ENCODE results near the gene AFMID.
"Not testable (repeated sequence)": the region's sequence is repeated elsewhere in the genome, so short reads cannot be mapped to it uniquely, and the experiment has no call there.

The AFMID gene

GRCh38 chr17:78154903-78155811, 32.0 kb upstream of the AFMID start:
- FAIRE-seq: no peak

- no peak for FAIRE-seq
These were observed 27.5 kb upstream of the AFMID start for GRCh38 chr17:78159575-78160158.

DNA sequence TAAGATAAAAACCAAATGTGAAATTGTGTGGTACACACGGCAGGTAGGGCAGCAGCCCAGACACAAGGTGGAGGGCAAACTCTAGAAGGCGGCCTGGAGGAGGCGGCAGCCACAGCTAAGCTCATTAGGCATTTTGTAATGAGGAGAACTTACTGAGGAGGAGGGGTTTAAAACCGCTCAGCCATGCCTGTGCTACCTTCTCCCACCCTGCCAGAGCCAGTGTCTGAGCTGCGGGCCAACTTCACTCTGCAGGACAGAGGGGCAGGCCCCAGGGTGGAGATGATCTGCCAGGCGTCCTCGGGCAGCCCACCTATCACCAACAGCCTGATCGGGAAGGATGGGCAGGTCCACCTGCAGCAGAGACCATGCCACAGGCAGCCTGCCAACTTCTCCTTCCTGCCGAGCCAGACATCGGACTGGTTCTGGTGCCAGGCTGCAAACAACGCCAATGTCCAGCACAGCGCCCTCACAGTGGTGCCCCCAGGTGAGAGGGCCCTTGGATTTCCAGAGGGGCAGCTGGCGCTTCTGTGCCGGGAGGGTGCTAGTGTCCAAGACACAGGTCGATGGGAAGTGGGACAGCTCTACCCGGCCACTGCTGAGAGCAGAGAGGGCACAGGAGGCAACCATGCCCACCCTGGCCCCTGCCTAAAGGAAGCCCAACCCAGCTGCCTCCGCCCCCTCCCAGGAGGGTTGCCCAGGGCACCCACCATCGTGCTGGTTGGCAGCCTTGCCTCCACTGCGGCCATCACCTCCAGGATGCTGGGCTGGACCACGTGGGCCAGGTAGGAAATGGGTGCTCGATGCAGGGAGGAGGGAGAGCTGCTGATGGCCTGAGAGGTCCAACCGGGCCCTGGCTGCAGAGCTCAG, 23.0 kb upstream of the AFMID start:
- no peak for FAIRE-seq

DNA sequence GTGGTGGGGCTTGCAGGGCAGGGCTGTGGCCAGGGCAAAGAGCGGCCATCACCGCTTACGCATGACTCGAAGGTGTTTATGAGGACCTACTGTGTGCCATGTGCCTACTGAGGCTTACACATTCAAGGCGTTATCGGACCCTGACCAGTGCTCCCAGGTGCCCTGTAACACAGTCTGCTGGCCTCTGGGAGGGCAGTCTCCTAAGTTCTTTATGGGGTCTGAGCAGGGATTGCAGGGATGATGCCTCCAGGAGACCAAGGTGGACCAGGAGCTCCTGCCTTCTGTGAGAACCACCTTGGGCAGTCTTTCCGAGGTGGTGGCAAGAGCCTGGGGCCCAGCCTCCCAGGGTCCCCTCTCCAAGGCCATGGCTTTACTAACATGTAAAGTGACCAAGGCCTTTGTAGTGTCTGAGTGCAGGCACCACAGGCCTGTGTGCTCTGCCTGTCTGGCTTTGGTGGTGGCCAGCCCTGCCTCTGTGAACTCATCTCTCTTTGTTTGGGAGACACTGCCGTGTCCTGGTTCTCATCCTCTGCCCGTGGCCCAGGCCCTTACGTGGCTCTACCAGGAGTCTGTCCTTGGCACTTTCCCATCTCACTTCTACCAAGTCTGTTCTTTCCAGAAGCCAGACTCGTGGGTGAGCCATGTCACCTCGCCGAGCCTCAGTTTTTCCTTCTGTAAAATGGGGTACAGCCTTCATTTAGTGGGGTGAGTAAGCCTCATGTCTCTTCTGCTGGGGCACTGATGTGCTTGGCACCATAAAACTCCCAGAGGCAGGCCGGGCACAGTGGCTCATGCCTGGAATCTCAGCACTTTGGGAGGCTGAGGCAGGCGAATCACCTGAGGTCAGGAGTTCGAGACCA, 22.2 kb upstream of the AFMID start:
- FAIRE-seq: no peak

DNA sequence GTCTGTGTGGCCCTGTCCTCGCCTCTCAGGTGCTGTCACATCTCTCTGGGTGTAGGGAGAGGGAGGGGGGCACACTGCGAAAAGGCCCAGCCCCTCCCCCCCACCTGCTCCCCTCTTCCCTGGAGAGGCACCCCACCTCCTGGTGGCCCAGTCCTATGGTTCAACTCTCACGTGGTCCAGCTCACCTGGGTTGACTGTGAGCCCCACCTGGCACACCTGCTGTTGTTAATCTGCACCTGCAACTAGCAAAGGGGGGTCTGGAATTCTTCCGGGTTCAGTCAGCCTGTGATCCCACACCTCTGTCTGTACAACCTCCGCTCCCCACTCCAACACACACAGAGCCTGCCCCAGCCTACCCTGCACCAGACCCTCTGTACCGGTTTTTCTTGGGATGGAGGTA, 20.7 kb upstream of the AFMID start:
- no peak for FAIRE-seq

DNA sequence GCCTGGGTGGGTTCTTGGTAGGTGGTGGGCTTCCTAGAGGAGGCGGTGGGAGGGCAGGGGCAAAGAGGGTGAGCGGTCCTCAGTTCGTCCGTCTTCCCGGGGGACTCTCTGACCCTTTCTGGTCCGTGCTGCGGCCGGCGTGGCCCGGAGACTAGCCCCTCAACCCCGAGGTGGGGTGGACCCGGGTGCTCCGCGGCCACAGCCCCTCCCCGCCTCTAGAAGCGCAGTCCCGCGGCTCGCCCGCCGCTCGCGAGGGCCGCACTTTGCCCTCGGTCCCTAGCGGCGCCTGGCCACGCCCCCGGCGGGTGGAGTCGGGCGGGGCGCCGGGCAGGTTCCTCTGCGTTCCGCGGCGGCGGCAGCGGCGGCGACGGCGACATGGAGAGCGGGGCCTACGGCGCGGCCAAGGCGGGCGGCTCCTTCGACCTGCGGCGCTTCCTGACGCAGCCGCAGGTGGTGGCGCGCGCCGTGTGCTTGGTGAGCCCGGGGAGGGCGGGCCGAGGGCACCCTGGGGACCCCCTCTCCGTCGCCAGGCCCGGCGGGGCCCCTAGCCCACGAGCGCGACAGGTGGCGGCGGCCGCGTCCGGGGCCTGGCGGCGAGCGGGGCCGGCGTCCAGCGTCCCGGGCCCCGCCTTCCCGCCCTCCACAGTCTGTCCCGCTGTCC, 18.8 kb upstream of the AFMID start, which contains the start of gene SYNGR2:
Gene SYNGR2 (plus strand): TSS at position 340 of the 661 bp plus-strand sequence. CDS start 36 bp downstream, at position 376.
- no peak for FAIRE-seq

DNA sequence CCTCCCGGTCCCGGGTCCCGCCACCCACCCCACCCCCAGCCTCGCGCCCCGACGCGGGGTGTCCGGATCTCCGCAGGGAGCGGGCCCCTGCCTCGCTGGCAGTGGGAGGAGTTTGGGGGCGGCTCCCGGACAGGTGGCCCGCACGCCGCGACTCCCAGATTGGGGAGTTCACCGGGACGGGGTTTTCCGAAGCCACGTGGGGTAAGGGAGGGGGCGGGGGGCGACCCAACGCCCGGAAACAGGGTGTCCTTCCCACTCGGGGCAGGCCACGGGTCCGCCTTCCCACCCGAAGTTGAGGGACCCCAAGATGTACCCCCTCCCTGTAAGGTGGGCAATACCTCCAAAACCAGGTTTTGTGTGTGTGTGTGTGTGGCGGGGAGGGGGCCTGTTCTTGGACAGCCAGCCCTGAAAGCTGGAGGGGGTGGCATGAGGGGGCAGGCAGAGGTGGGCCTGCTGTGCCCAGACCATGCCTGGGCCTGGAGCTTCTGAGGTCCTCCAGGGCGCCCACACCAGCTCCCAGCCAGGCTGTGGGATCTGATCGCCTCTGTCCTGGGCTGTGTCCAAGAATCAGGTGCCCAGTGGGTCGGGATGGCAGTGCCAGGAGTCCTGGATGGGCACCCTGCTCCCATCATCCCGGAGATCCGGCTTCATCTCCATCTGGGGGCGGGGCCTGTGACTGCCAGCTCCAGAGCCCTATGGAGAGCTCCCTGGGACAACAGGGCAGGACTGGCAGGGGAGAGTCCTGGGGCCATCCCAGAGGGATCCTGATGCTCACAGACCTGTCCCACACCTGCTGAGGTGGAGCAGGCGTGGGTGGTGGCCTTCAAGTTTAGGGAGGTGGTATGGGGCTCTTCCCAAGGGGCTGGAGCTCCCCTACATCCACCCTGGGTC, 18.0 kb upstream of the AFMID start:
- no peak for FAIRE-seq

DNA sequence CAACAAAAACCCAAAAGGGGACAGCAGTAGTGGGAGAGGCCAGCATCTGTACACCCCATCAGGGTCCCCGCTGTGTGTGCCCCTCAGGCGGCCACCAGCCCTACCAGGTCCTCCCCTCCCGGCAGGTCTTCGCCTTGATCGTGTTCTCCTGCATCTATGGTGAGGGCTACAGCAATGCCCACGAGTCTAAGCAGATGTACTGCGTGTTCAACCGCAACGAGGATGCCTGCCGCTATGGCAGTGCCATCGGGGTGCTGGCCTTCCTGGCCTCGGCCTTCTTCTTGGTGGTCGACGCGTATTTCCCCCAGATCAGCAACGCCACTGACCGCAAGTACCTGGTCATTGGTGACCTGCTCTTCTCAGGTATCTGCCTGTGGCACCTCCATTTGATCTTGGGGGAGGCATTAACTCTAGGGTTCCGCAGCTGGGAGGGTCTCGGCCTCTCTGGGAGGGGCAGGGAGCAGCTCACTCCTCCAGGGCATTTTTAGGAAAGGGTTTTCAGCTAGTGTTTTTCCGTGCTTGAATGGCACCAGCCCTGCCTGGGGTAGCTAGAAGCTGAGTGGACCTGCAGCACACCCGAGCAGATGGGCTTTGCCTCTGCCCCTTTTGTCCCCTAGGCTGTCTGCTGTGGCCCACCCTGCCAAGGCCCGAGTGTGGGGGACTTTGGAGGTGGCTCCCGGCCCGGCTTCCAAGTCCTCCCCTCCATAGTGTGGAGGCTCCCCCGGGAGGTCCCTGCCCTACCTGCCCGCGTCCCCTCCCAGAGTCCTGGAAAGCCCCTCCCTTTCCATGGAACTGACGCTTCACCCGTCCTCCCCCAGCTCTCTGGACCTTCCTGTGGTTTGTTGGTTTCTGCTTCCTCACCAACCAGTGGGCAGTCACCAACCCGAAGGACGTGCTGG, 16.2 kb upstream of the AFMID start:
- no peak for FAIRE-seq

DNA sequence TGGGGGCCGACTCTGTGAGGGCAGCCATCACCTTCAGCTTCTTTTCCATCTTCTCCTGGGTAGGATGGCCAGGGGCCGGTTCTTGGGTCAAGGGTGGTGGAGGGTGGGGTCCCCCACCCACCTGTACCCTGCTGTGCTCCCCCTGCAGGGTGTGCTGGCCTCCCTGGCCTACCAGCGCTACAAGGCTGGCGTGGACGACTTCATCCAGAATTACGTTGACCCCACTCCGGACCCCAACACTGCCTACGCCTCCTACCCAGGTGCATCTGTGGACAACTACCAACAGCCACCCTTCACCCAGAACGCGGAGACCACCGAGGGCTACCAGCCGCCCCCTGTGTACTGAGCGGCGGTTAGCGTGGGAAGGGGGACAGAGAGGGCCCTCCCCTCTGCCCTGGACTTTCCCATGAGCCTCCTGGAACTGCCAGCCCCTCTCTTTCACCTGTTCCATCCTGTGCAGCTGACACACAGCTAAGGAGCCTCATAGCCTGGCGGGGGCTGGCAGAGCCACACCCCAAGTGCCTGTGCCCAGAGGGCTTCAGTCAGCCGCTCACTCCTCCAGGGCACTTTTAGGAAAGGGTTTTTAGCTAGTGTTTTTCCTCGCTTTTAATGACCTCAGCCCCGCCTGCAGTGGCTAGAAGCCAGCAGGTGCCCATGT, 15.4 kb upstream of the AFMID start:
- not testable (repeated sequence) for FAIRE-seq

- no peak for FAIRE-seq
These were observed 14.7 kb upstream of the AFMID start for GRCh38 chr17:78172249-78173051.

DNA sequence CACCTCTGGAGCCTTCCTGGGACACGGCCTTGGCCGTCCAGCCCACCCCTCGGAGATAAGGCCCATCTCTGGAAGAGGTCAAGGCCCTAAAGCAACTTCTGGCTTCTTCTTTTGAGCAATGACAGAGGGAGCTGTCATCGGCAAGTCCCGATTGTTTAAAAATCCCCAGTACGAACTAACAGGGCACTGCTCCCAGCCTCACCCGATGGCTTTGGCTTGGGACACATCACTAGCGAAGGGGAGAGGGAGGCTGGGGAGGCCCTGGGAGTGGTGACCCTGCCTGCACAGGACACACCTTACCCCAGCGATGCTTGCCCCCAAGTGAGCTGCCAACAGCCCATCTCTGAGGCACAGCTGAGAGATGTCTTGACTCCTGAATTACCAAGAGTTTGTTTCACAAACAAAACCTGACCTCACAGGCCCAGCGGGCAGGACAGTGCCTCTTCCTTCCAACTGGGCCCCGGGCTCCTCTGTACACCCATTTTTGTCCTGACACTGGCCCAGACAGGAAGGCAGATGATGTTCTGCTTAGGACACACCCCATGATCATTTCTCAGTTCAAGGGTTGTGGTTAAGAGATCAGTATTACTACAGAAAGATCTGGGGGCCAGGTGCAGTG, 14.0 kb upstream of the AFMID start:
- no peak for FAIRE-seq

- no peak for FAIRE-seq
These were observed 12.8 kb upstream of the AFMID start for GRCh38 chr17:78174346-78174869.

GRCh38 chr17:78174870-78175642, 12.1 kb upstream of the AFMID start:
- no peak for FAIRE-seq

- FAIRE-seq: no peak
These were observed 11.6 kb upstream of the AFMID start for GRCh38 chr17:78175643-78175981.

DNA sequence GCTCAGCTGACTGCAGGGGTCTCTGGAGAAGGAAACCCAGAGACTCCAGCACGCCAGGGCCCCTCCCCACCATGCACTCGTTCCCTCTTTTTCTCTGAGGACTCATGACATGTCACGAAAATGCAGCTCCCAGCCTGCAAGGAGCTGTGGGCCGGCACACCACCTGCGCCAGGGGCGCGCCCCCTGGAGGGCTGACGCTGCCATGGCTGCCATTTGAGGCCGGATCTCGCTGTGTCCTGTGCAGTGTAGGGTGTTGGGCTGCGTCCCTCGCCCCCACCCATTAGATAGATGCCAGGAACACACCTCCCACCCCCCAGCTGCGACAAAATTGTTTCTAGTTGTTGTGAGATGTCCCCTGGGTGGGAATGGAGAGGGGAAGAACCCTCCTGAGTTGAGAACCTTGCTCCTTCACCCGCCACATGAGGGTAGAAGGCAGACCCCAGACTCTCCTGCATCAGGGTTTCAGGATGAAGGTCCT, 10.6 kb upstream of the AFMID start:
- no peak for FAIRE-seq

- no peak for FAIRE-seq
These were observed 7.8 kb upstream of the AFMID start for GRCh38 chr17:78179372-78179771.

Measured in colon (tissue), 2 donors.